B cell (primary cell): ENCODE results near the gene ERRFI1. TPM values are rescaled to one million over a fixed set of nuclear protein-coding genes. Genes with fewer than 3 reads are reported as not detected.
A peak's percentile ranks its signal among the peaks of the same experiment; 100 is the strongest.

Experiments
- ATAC-seq: fragments of 200-7000 bp; cut with Tn5 transposase; one replicate; pipeline ENCODE4 v1.10.0; 2021; ENCODE audit warnings: low read depth, mild to moderate bottlenecking, moderate number of reproducible peaks, moderate library complexity
- CTCF ChIA-PET: fragments of 350-600 bp; sonication (Branson Sonifier 250); formaldehyde crosslinking; loops from one replicate; lab custom pipeline; 2021; ENCODE audit warnings: antibody characterized with exemption, inconsistent platforms; lab: Charles Lee
- POLR2A ChIA-PET: fragments of 350-600 bp; sonication (Branson Sonifier 250); formaldehyde crosslinking; loops from one replicate; lab custom pipeline; 2021; ENCODE audit warnings: antibody characterized with exemption; lab: Charles Lee
- DNase-seq: peaks from one replicate; pipeline ENCODE4 v3.0.0; 2013
- H2AFZ ChIP-seq: 2 replicates; pipeline ENCODE4 v1.6.1; 2012; ENCODE audit warnings: mild to moderate bottlenecking, low read depth, low read length; ENCODE audit not compliant: insufficient read depth, poor library complexity, severe bottlenecking
- H3K27ac ChIP-seq, 2 donors: 1 replicate in 1 of 2; 2 replicates in 1 of 2; pipeline ENCODE4 v1.5.1; 2012 to 2013; ENCODE audit warnings: low read length in 2 of 2, mild to moderate bottlenecking in 2 of 2, moderate library complexity in 1 of 2
- H3K27me3 ChIP-seq, 4 experiments: fragments of 200-600 bp in 1 of 4; sonication (generic) in 1 of 4; replicated peaks in 1 of 4; 1 replicate in 2 of 4; 2 replicates in 2 of 4; pipeline versions ENCODE4 v1.6.1 to v1.7.0; 2013 to 2016; ENCODE audit warnings: low read length in 3 of 4, mild to moderate bottlenecking in 2 of 4, mixed read lengths in 1 of 4, moderate library complexity in 1 of 4; ENCODE audit not compliant: insufficient read depth in 4 of 4, control insufficient read depth in 3 of 4; ENCODE audit errors: control extremely low read depth in 1 of 4
- H3K36me3 ChIP-seq, 2 experiments: replicated peaks in 1 of 2; 1 replicate in 1 of 2; 2 replicates in 1 of 2; pipeline versions ENCODE4 v1.6.1 to v1.7.1; 2013; ENCODE audit warnings: low read length in 1 of 2; ENCODE audit not compliant: insufficient read depth in 2 of 2, control insufficient read depth in 1 of 2; ENCODE audit errors: control extremely low read depth in 1 of 2, extremely low read depth in 1 of 2
- H3K4me1 ChIP-seq, 2 donors: fragments of 200-600 bp in 1 of 2; sonication (generic) in 1 of 2; 1 replicate in 1 of 2; 2 replicates in 1 of 2; pipeline versions ENCODE4 v1.5.1 to v1.6.1; 2013 to 2017; ENCODE audit warnings: low read length in 2 of 2; ENCODE audit not compliant: control insufficient read depth in 2 of 2, insufficient read depth in 2 of 2
- H3K4me2 ChIP-seq: replicated peaks from 2 replicates; pipeline ENCODE3; 2012; ENCODE audit warnings: mild to moderate bottlenecking, low read depth, low read length; ENCODE audit not compliant: poor library complexity, severe bottlenecking
- H3K4me3 ChIP-seq, 5 experiments: fragments of 200-600 bp in 1 of 5; sonication (generic) in 1 of 5; 1 replicate in 3 of 5; 2 replicates in 2 of 5; pipeline versions ENCODE4 v1.5.1 to v1.7.0; 2011 to 2016; ENCODE audit warnings: low read length in 4 of 5, mild to moderate bottlenecking in 4 of 5, low read depth in 2 of 5, control low read depth in 1 of 5, moderate library complexity in 1 of 5; ENCODE audit not compliant: insufficient read depth in 1 of 5; ENCODE audit errors: control extremely low read depth in 1 of 5, extremely low read depth in 1 of 5
- H3K79me2 ChIP-seq: fragments of 200-600 bp; sonication (generic); one replicate; pipeline ENCODE4 v1.6.0; 2016; ENCODE audit warnings: low read length; ENCODE audit not compliant: control insufficient read depth, insufficient read depth
- H3K9ac ChIP-seq: fragments of 200-600 bp; sonication (generic); 2 replicates; pipeline ENCODE4 v1.6.1; 2017; ENCODE audit warnings: mild to moderate bottlenecking, low read length, moderate library complexity
- H3K9me3 ChIP-seq, 3 donors: one replicate each; pipeline versions ENCODE4 v1.6.1 to v1.7.1; 2013; ENCODE audit warnings: low read length in 2 of 3; ENCODE audit not compliant: control insufficient read depth in 2 of 3, insufficient read depth in 1 of 3; ENCODE audit errors: control extremely low read depth in 1 of 3
- H4K20me1 ChIP-seq: 2 replicates; pipeline ENCODE4 v1.6.0; 2012; ENCODE audit warnings: mild to moderate bottlenecking, low read length; ENCODE audit not compliant: insufficient read depth, control insufficient read depth, poor library complexity, severe bottlenecking
- H3K27ac Mint-ChIP-seq: one replicate; pipeline ENCODE4 v1.8.0; 2021; ENCODE audit warnings: mixed read lengths
- H3K27me3 Mint-ChIP-seq: one replicate; pipeline ENCODE4 v1.8.0; 2021; ENCODE audit warnings: mixed read lengths
- H3K4me1 Mint-ChIP-seq: one replicate; pipeline ENCODE4 v1.8.0; 2021; ENCODE audit warnings: mixed read lengths
- H3K4me3 Mint-ChIP-seq: one replicate; pipeline ENCODE4 v1.8.0; 2021; ENCODE audit warnings: mixed read lengths
- H3K9me3 Mint-ChIP-seq: one replicate; pipeline ENCODE4 v1.8.0; 2022; ENCODE audit warnings: mixed read lengths; ENCODE audit not compliant: insufficient read depth
- EZH2 ChIP-seq: IDR thresholded peaks from 2 replicates; pipeline ENCODE4 v1.6.1; 2012; ENCODE audit warnings: borderline replicate concordance, low read depth, mild to moderate bottlenecking, moderate library complexity, low read length; ENCODE audit not compliant: insufficient read depth, poor library complexity, severe bottlenecking
- WGBS: methylation state at CpG from one replicate; pipeline ENCODE4 v1.1.5; 2013; ENCODE audit warnings: missing lambda C conversion rate; ENCODE audit not compliant: insufficient coverage; 5-methylcytosine and 5-hydroxymethylcytosine counted together
- intact Hi-C: fragments of 100-400 bp; cut with micrococcal nuclease; formaldehyde crosslinking; loops from one replicate; pipeline ENCODE4 v1.10.0; 2022
- polyA plus RNA-seq: library from polyadenylated mRNA; depleted of rRNA; stranded (reverse); fragments of >200 nt; gene quantifications from 2 replicates; pipeline ENCODE4 v1.2.3, GENCODE V29; 2012
- total RNA-seq, 2 donors: library from RNA; stranded (reverse); fragments of 120-200 nt in 1 of 2; gene quantifications; 1 replicate in 1 of 2; 2 replicates in 1 of 2; pipeline versions ENCODE4 v1.2.3 to v1.2.4, GENCODE V29; 2013 to 2022
- TF ChIP-seq, protein P1 (sequence below): fragments of 200-600 bp; IDR thresholded peaks from one replicate; pipeline ENCODE4 v1.8.0; 2022; ENCODE audit warnings: antibody characterized with exemption, mild to moderate bottlenecking

Gene ERRFI1
- total and polyA plus RNA-seq, 2 donors (not counting 1 experiment from before 2014, with no cell fraction given), result 1.5 to 2.0 TPM

DNA sequence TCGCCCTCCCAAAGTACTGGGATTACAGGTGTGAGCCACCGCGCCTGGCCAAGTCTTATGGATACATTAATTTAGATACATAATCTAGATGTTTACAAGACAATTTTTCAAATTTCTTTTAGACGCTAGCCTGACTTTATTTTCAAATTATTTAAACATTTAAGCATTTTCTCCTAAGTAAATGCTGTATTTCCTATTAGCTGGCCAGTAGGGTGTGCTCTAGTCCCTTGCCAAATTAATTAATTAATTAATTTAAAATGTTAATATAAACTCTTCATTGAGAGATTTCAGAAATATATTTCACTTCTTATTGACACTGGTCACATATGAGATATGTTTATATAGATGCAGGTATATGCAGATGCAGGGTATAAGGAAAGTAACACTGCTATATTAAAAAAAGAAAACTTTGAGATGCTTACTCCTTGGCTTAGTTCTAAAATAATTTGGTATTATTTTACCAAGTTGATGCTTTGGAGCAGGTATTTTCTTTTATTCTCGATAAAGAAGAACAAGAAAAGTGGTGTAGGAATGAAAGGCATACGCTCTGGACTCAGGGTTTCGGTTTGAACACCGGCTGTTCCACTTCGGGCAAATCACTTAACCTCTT lies 5.2 kb upstream of the ERRFI1 start:
- Histone ChIP-seq H3K36me3 (no peaks in the 10 kb centered on the region), H3K4me2 (no peak overlapping the region), H3K27ac (no peak overlapping the region), H3K79me2 (no peaks in the 10 kb centered on the region), H2AFZ (no peak overlapping the region), H3K4me3 (no peak overlapping the region), H3K4me1 (peaks cover 5 to 8% of the 10 kb centered on the region in 2 donors), H3K9me3 (peaks cover 0 to 6% (median 0%) of the 10 kb centered on the region in 3 donors), H3K9ac (no peak overlapping the region), H4K20me1 (no peaks in the 10 kb centered on the region), H3K27me3 (peaks cover 0 to 10% (median 4%) of the 10 kb centered on the region in 4 experiments)
- ChIA-PET POLR2A (no interaction called here), CTCF (interaction anchor here (1.1 to 2.8 kb wide), 6 partner anchors 13 to 817 kb away, joined by 4 to 11 read pairs (median 8); no protein-coding TSS in a partner anchor)
- ATAC-seq (no peak), DNase-seq (peak; percentile 23)
- H3K4me1 Mint-ChIP-seq, result peaks cover 6% of the 10 kb centered on the region
- no peak overlapping the region for H3K27ac Mint-ChIP-seq
- H3K27me3 Mint-ChIP-seq, result peaks cover 27% of the 10 kb centered on the region
- WGBS, result 92% methylated on average over 4 of the region's 9 CpGs
- no peak for TF ChIP-seq EZH2
- TF ChIP-seq, protein P1, sequence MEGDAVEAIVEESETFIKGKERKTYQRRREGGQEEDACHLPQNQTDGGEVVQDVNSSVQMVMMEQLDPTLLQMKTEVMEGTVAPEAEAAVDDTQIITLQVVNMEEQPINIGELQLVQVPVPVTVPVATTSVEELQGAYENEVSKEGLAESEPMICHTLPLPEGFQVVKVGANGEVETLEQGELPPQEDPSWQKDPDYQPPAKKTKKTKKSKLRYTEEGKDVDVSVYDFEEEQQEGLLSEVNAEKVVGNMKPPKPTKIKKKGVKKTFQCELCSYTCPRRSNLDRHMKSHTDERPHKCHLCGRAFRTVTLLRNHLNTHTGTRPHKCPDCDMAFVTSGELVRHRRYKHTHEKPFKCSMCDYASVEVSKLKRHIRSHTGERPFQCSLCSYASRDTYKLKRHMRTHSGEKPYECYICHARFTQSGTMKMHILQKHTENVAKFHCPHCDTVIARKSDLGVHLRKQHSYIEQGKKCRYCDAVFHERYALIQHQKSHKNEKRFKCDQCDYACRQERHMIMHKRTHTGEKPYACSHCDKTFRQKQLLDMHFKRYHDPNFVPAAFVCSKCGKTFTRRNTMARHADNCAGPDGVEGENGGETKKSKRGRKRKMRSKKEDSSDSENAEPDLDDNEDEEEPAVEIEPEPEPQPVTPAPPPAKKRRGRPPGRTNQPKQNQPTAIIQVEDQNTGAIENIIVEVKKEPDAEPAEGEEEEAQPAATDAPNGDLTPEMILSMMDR, result peak; percentile 80
- H3K4me3 Mint-ChIP-seq, result no peak overlapping the region
- intact Hi-C loops, result no loop called here
- H3K9me3 Mint-ChIP-seq, result no peaks in the 10 kb centered on the region

DNA sequence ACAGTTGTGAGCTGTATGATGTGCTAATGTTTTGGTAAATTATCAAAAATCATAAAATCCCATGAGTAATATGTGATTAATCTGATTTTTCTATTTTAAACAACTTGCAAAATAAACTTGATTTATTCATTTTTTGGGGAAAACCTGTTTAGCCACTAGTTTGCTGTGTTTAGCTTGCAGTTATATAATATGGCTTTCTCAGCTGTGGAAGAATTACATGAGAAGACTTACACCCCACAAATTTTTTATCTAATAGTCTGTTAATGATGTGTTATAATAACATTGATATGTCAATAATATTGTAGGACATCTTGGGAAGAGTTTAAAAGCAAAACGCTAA lies 2.4 kb upstream of the ERRFI1 start:
- CTCF ChIA-PET, result interaction anchor here (1.2 to 1.7 kb wide), 3 partner anchors 10 to 320 kb away, joined by 3 read pairs; no protein-coding TSS in a partner anchor
- H3K4me1 Mint-ChIP-seq, result peaks cover 10% of the 10 kb centered on the region

More for the DNA sequence above, 2.4 kb upstream of the ERRFI1 start:
- no peak overlapping the region for H3K27ac Mint-ChIP-seq
- H3K79me2 ChIP-seq, result no peaks in the 10 kb centered on the region
- H3K9ac ChIP-seq, result no peak overlapping the region
- H3K9me3 Mint-ChIP-seq, result no peaks in the 10 kb centered on the region
- peaks cover 11 to 16% of the 10 kb centered on the region in 2 donors for H3K4me1 ChIP-seq
- intact Hi-C loops, result no loop called here
- no peak overlapping the region for H3K4me3 Mint-ChIP-seq
- peaks cover 26% of the 10 kb centered on the region for H3K27me3 Mint-ChIP-seq
- POLR2A ChIA-PET, result no interaction called here
- H2AFZ ChIP-seq, result no peak overlapping the region
- TF ChIP-seq, protein P1, result no peak
- no peak for TF ChIP-seq EZH2
- ATAC-seq, result no peak
- no peaks in the 10 kb centered on the region for H4K20me1 ChIP-seq
- no peak for DNase-seq
- H3K4me2 ChIP-seq, result no peak overlapping the region
- H3K36me3 ChIP-seq, result no peaks in the 10 kb centered on the region
- peaks cover 0 to 6% (median 0%) of the 10 kb centered on the region in 3 donors for H3K9me3 ChIP-seq
- no CpG with 5 or more reads among the region's 1 CpG for WGBS
- H3K27ac ChIP-seq, result no peak overlapping the region
- peaks cover 5 to 25% (median 15%) of the 10 kb centered on the region in 4 experiments for H3K27me3 ChIP-seq
- H3K4me3 ChIP-seq, result no peak overlapping the region
